Testis (tissue), 2 donors: ENCODE measurements around the gene SIK3.

Experiments
- CTCF ChIP-seq, 3 experiments: fragments of 450-650 bp in 2 of 3; fragments of 200-600 bp in 1 of 3; sonication (generic) in 1 of 3; IDR thresholded peaks; one replicate each; pipeline ENCODE4 v1.5.1; 2016 to 2019; ENCODE audit warnings: antibody characterized with exemption in 3 of 3, mild to moderate bottlenecking in 2 of 3, moderate library complexity in 1 of 3
- POLR2A ChIP-seq: fragments of 450-650 bp; IDR thresholded peaks from one replicate; pipeline ENCODE4 v1.6.1; 2017; ENCODE audit warnings: antibody characterized with exemption, mild to moderate bottlenecking, moderate library complexity

GRCh38 chr11:116876656-116877055, 221.6 kb downstream of the SIK3 start:
- TF ChIP-seq POLR2A (no peak), CTCF (IDR thresholded peaks at IDR 0.05) (no peak)
